CD4-positive, alpha-beta T cell treated with Interleukin-15 for 4 hours (primary cell): Measurements from ENCODE around the gene FXYD1.
"Not testable (repeated sequence)": the region's sequence is repeated elsewhere in the genome, so short reads cannot be mapped to it uniquely, and the experiment has no call there.

Source experiments
- DNase-seq: peaks from one replicate; pipeline ENCODE4 v3.0.0-alpha.2; 2020; ENCODE audit warnings: low spot score

The FXYD1 gene

GRCh38 chr19:35138305-35138892, at the start of gene FXYD1:
Gene FXYD1 (plus strand): TSS chr19:35138824. CDS start chr19:35140080, 1,256 bp downstream.
- DNase-seq, result no peak

- no peak for DNase-seq
Observed at GRCh38 chr19:35089554-35089953, 49.1 kb upstream of the FXYD1 start.

- no peak for DNase-seq
Observed at GRCh38 chr19:35090160-35090505, 48.5 kb upstream of the FXYD1 start.

DNA sequence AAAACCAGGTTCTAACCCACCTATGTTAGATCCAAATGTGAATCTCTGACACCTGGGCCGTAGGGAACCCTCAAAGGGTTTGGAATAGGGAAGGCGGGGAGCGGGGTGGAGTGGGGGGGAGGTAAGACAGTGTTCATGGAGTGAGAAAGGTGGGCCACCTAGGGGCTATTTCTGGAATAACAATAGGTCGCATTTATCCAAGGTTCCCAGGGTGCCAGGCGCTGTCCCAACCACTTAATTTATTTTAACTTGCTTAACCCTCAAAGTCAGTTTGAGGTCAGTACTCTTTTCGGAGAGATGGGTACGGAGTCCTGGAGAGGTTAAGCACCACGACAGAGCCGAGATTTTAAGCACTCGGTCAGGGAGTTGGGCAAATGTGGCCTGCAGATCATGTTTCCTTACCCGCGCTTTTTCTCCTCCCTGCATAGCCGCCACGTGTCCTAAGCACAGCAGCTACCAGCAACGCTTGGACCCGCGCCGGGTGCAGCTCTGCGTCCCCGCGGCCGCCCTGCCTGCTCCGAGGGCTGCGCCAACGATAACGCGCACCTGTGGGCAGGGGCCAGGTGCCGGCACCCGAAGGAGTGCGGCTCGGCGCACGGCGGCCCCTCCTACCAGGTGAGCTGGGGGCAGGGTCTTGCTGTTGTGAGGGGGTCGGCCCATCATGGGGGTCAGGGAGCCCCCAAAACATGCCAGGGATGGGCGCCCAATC, 48.0 kb upstream of the FXYD1 start:
- peak; percentile 37 for DNase-seq

- no peak for DNase-seq
Observed at GRCh38 chr19:35093430-35093829, 45.2 kb upstream of the FXYD1 start.

- no peak for DNase-seq
Observed at GRCh38 chr19:35093941-35094647, 44.5 kb upstream of the FXYD1 start.

DNA sequence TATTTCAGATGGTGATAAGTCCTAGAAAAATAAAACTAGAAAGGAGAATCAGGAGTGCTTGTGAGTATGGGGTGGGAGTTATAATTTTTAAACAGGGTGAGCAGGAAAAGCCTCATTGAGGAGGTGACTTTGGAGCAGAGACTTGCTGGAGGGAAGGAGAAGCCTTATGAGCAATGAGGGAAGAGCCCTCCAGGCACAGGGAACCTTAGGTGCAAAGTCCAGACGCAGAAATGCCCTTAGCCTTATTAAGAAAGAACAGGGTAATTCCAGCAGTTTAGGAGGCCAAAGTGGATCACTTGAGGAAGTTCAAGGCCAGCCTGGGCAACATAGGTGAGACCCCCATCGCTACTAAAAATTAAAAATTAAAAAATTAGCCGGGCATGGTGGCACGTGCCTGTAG, 44.0 kb upstream of the FXYD1 start:
- no peak for DNase-seq

GRCh38 chr19:35095667-35096368, 42.8 kb upstream of the FXYD1 start:
- no peak for DNase-seq

DNA sequence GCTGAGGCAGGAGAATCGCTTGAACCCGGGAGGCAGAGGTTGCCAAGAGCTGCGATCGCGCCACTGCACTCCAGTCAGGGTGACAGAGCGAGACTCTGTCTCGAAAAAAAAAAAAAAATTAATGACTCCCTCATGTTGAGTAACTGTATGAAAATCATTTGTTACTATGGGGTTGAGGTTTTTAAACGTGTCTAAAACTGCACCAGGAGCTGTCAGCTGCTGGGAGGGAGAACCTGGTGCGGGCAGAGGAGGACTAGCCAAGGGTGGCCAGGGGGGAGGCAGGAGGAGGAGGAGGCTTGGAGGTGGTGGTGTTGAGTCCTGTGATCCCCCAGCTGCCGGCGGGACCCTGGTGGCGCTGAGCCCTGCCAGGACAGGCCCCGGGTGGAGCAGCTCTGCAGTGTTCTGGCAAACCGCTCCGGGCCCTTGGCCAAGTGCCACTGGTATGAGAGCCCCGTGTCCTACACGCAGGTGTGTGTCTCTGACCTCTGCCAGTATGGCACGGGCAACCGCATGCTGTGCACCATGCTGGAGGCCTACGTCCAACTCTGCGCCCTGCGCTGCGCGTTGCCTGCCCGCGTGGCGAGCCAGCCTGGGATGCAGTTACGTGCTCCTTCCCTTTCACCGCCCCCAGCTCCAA, 40.1 kb upstream of the FXYD1 start:
- no peak for DNase-seq

GRCh38 chr19:35099155-35099896, 39.3 kb upstream of the FXYD1 start:
- DNase-seq, result no peak

- no peak for DNase-seq
Observed at GRCh38 chr19:35099897-35100275, 38.7 kb upstream of the FXYD1 start.

DNA sequence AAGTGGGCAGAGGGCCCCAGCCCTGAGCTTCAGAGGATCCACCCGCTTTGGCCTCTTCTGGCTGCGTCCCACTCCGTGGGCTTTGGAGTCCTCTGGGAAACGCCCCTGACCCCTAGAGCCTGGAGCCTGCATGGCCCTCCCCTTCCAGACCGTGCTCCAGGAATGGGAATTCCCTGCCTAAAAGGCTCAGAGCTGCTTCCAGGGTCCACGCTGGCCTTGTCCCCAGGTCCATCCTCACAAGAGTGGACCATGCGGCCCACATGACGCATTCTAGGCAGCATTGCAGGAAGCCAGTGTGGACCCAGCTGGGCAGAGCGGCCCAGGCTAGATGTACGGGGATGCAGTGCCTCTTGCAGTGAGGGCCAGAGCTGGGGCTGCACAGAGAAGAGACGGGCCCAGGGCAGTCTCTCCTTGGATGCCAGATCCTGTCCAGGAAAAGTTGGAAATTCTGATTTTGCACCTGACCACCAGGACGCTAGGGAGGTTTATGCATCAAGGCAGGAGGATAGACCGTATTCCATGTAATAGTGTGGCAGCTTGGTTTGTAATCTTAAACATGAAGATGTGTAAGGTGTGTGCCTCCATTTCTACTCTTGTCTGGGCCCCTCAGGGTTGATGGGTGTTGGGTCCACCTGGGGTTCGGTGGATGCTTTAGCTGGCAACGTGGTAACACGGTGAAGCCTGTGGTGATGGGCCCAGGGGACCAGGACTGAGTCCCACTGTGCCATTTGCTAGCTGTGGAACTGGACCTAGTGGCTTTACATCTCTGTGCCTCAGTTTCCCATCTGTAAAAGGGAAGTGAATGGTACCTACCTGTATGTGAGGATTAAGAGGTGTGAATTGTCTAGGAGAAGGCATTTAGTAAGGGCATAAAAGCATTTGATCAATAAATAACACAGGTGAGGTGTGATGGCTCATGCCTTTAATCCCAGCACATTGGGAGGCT, 37.8 kb upstream of the FXYD1 start:
- no peak for DNase-seq

GRCh38 chr19:35101949-35102348, 36.7 kb upstream of the FXYD1 start:
- not testable (repeated sequence) for DNase-seq

DNA sequence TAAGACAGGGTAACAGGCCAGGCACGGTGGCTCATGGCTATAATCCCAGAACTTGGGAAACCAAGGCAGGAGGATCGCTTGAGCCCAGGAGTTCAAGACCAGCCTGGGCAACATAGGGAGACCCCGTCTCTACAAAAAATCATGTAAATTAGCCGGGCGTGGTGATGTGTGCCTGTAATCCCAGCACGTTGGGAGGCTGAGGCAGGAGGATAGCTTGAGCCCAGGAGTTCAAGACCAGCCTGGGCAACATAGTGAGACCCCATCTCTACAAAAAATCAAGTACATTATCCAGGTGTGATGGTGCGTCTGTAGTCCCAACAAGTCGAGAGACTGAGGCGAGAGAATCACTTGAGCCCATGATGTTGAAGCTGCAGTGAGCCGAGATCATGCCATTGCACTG, 35.0 kb upstream of the FXYD1 start:
- not testable (repeated sequence) for DNase-seq

DNA sequence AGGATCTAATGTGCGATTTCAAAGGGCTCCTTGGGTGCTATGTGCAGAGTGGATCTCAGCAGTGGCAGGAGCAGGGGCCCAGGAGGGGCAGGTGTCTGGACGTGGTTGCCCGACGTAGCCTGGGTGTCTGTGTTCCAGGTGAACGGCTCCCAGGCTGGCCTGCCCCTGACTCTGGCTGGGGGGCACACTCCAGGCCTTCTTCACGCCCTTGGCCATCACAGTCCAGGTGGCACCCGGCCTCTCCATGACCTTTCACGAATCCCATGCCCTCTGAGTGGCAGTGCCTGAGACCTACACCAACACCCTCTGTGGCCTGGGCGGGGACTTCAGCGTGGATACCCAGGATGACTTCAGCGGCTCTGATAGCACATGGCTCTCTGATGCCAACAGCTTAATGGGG, 34.3 kb upstream of the FXYD1 start:
- DNase-seq, result no peak

GRCh38 chr19:35105047-35105410, 33.6 kb upstream of the FXYD1 start:
- DNase-seq, result no peak

DNA sequence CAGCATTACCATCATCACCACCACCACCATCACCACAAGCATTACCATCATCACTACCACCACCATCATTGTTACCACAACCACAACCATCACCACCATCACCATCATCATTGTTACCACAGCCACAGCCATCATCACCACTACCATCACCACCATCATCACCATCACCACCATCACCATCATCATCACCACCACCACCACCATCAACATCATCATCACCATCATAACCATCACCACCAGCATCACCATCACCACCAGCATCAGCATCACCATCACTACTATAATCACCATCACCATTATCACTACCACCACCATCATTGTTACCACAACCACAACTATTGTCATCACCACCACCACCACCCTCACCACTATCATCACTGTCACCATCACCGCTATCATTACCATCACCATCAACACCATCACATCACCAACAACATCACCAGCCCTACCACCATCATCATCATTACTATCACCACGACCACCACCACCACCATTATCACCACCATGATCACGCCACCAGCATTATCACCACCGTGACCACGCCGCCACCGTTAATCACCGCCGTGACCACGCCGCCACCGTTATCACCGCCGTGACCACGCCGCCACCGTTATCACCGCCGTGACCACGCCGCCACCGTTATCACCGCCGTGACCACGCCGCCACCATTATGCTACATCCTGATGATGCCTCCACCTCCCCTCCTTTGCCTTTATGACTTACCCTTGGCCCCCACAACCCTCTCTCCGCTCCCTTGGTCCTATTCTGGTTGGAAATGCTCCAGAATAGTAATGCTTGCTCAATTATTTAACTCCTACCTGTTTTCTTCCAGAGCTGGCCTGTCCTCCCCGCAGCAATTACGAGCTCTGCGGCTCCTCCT, 33.0 kb upstream of the FXYD1 start:
- DNase-seq, result no peak

DNA sequence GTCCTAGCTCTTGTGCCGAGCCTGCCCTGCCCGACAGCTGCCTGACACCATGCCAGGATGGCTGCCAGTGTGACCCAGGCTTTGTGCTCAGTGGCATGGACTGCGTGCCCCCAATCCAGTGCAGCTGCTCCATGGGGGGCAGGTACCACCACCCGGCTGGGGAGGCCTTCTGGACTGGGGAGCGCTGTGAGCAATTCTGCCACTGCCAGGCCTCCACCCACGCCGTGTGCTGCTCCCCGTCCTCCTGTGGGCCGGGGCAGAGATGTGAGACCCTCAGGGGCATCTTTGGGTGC, 32.4 kb upstream of the FXYD1 start:
- no peak for DNase-seq

GRCh38 chr19:35106898-35107541, 31.6 kb upstream of the FXYD1 start:
- no peak for DNase-seq
